ENCODE measurements around the gene TLCD2. TPM values are rescaled to one million over a fixed set of nuclear protein-coding genes. Genes with fewer than 3 reads are reported as not detected.
"Not testable (repeated sequence)": the region's sequence is repeated elsewhere in the genome, so short reads cannot be mapped to it uniquely, and the experiment has no call there.

Gene TLCD2
- total RNA-seq, 1 experiment from 2014 or later: 2.1 TPM

- BruUV-seq (replicated peaks): no TSS peak
- POLR2A ChIA-PET (ENCODE audit: low non-redundant PET): no interaction called here
- intact Hi-C loops (cut with micrococcal nuclease; ENCODE audit: unreplicated experiment): no loop called here
These were observed 32.9 kb upstream of the TLCD2 start for GRCh38 chr17:1743088-1743439.

GRCh38 chr17:1742371-1743087 lies 32.4 kb upstream of the TLCD2 start, which contains the start of gene SERPINF2:
TSS of gene SERPINF2 (plus strand) at chr17:1742871. CDS start at chr17:1744996, 2,125 bp downstream.
- BruUV-seq (replicated peaks): no TSS peak
- no peak within 1 kb of the TSS for H3K27ac ChIP-seq (ENCODE audit: low read depth, low read length, poor library complexity, severe bottlenecking)
- TF ChIP-seq CTCF (conservative IDR thresholded peaks at IDR 0.05; ENCODE audit: low read depth, low read length) (no peak), EZH2 (IDR thresholded peaks at IDR 0.05; ENCODE audit: borderline replicate concordance, low read depth, low read length, poor library complexity, severe bottlenecking) (no peak)
- H3K9me3 ChIP-seq (ENCODE audit: low read depth, low read length, poor library complexity, severe bottlenecking): no peaks in the 10 kb centered on the region
- CTCF ChIA-PET: no interaction called here
- H3K4me3 ChIP-seq (ENCODE audit: low read depth, low read length, poor library complexity, severe bottlenecking): no peak within 1 kb of the TSS
- H3K27me3 ChIP-seq (replicated peaks; ENCODE audit: insufficient read depth, low read depth, low read length, poor library complexity): no peaks in the 10 kb centered on the region
- intact Hi-C loops (cut with micrococcal nuclease; ENCODE audit: unreplicated experiment): no loop called here
- POLR2A ChIA-PET (ENCODE audit: low non-redundant PET): no interaction called here
- DNase-seq (ENCODE audit: low spot score): no peak
- H3K36me3 ChIP-seq (ENCODE audit: insufficient read depth, low read length, poor library complexity, severe bottlenecking): no peaks in the 10 kb centered on the region
- H3K4me1 ChIP-seq (ENCODE audit: insufficient read depth, low read length, poor library complexity, severe bottlenecking): no peaks in the 10 kb centered on the region

More at GRCh38 chr17:1743088-1743439, 32.9 kb upstream of the TLCD2 start:
- Histone ChIP-seq H3K9me3 (ENCODE audit: low read depth, low read length, poor library complexity, severe bottlenecking) (no peaks in the 10 kb centered on the region), H3K4me1 (ENCODE audit: insufficient read depth, low read length, poor library complexity, severe bottlenecking) (no peaks in the 10 kb centered on the region), H3K36me3 (ENCODE audit: insufficient read depth, low read length, poor library complexity, severe bottlenecking) (no peaks in the 10 kb centered on the region), H3K4me3 (ENCODE audit: low read depth, low read length, poor library complexity, severe bottlenecking) (no peak overlapping the region), H3K27me3 (replicated peaks; ENCODE audit: insufficient read depth, low read depth, low read length, poor library complexity) (no peaks in the 10 kb centered on the region), H3K27ac (ENCODE audit: low read depth, low read length, poor library complexity, severe bottlenecking) (no peak overlapping the region)
- DNase-seq (ENCODE audit: low spot score): no peak
- no peak for TF ChIP-seq CTCF (conservative IDR thresholded peaks at IDR 0.05; ENCODE audit: low read depth, low read length)
- no peak for TF ChIP-seq EZH2 (IDR thresholded peaks at IDR 0.05; ENCODE audit: borderline replicate concordance, low read depth, low read length, poor library complexity, severe bottlenecking)
- CTCF ChIA-PET: no interaction called here

DNA sequence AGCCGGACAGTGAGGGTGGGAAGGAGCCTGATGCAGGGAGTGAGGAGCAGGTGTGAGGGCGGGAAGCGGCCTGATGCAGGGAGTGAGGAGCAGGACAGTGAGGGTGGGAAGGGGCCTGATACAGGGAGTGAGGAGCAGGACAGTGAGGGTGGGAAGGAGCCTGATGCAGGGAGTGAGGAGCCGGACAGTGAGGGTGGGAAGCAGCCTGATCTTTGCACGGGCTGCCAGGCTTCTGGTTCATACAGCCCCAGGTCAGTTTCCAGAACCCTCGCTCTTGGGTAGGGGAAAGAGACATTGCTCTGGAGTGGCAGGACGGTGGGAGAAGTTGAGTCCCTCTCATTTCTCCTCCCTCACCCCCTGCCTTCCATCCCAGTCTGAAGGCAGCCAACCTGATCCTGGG lies 31.7 kb upstream of the TLCD2 start:
- H3K27me3 ChIP-seq (replicated peaks; ENCODE audit: insufficient read depth, low read depth, low read length, poor library complexity); POLR2A ChIA-PET (ENCODE audit: low non-redundant PET); H3K4me3 ChIP-seq (ENCODE audit: low read depth, low read length, poor library complexity, severe bottlenecking); H3K36me3 ChIP-seq (ENCODE audit: insufficient read depth, low read length, poor library complexity, severe bottlenecking); H3K4me1 ChIP-seq (ENCODE audit: insufficient read depth, low read length, poor library complexity, severe bottlenecking); H3K27ac ChIP-seq (ENCODE audit: low read depth, low read length, poor library complexity, severe bottlenecking); intact Hi-C loops (cut with micrococcal nuclease; ENCODE audit: unreplicated experiment); CTCF ChIA-PET; BruUV-seq (replicated peaks); DNase-seq (ENCODE audit: low spot score); H3K9me3 ChIP-seq (ENCODE audit: low read depth, low read length, poor library complexity, severe bottlenecking): not testable (repeated sequence)
